ENCODE results near the gene FRMD3.

FRMD3 gene

DNA sequence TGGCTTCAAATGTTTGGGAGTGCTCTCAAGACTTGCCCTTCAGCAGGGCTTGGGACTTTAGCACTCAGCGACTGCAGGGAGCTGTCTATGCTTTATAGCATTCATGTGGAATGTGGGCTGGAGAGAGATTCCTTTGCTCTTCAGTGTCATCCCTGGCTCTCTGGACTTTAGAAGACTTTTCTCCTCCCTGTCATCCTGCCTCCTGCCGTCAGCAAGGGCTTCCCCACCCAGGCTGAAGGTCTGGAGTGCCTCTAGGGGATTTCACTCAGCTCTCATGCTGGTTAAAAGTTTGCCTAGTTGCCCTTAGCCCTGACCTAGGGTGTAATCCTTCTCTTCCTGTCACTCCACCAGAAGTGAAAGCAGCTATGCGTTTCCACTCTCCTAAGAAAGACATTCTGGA lies 210.9 kb downstream of the FRMD3 start:
- no peak for DNase-seq

DNA sequence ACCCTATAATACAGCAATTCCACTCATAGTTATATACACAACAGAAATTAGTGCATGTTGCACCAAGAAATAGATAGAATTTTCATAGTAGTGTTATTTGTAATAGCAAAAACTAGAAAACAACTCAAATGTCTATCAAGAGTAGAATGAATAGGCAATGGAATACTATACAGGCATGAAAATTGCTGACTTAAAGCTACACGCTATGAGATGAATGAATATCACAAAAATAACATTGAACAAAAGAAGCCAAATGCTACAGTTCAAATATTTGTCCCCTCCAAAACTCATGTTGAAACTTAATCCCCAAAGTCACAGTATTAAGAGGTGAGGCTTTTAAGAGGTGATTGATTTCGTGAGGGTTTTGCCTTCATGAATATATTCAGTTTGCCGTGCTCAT lies 215.1 kb downstream of the FRMD3 start:
- DNase-seq = no peak

DNA sequence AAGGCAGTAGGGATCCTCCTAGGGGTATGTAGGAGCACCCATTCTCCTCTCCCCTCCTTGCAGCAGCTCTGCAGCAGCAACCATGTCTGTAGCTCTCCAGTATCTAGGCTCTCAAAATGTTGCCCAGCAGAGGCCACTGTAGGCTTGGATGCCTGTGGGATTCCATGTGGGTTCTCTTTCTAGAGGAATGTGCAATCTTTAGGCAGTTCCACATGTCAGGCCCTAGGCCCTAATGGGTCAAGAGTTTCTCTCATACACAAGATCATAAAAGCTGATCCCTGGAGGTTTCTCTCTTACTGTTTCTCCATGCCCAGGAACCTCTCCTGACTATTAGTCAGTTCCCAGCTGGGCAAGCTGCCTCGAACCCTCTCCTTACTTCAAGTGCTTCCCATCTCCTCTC lies 215.8 kb downstream of the FRMD3 start:
- DNase-seq = no peak

DNA sequence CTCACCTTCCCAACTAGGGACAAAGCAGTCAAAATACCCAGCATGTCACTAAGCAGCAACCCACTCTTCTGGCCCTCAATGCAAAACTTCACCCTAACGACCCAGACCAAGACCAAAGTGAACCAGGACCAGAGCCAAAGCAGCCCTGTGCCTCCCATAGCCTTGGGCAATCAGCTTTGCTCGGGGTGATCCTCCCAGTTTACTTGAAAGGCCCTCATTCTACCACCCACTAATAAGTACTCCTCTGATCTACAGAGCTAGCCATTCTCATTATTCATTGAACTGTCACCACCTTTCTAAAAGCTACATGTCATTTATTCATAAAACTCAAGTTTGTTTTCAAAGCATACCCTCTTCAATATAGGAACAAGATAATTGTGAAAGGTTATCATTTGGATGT lies 221.0 kb downstream of the FRMD3 start:
- no peak for DNase-seq

DNA sequence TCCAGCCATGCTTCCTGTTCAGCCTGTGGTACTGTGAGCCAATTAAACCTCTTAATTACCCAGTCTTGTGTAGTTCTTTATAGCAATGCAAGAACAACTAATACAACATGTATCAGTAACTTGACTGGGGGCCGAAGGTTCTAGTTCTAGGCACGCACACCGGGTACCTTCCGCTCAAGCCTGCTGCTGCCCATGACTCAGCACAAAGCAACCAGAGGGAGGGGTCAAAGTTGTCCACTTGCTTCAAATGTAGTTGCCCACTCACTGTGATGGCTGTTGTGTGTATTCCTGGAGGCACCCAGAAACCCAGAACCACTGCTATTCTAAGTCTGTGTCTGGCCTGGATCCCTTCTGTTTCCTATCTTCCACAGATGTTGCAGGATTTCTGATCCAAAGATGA lies 222.6 kb downstream of the FRMD3 start:
- DNase-seq = no peak

DNA sequence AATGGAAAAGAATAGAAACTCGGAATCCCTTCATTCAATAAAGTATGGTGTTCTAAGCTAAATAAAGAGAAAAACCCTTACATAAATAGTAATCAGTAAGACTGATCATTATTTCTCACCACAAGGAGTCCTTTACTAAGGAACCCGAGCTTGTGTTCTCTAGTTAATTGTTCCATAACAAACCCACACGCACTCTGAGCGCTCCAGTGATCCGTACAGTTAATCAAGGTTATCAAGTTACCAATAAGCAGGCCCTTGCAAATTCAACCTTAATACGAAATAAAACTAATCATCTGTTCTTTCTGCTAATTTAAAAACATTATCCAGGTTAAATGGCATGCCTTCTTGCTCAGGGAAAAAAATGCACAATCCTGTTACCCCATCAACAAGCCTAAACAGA lies 224.4 kb downstream of the FRMD3 start:
- no peak for DNase-seq

DNA sequence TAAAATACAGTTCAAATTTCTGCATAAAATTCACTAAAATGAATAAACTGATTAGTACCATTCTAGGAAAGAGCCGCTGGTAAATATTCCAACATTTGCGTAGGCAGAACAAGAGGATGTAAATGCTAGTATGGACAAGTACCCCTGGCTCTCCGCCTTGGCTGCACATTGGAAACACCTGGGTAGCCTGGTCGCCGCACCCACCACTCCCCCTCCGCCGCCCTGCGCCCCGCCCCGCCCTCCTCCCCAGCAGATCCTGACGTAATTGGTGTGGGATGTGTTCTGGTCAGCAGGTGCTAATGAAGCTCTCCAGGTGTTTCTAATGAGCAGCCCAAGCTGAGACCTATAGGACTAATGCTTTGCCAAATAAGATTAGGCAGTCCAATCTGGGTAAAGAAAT lies 225.7 kb downstream of the FRMD3 start:
- DNase-seq = no peak

DNA sequence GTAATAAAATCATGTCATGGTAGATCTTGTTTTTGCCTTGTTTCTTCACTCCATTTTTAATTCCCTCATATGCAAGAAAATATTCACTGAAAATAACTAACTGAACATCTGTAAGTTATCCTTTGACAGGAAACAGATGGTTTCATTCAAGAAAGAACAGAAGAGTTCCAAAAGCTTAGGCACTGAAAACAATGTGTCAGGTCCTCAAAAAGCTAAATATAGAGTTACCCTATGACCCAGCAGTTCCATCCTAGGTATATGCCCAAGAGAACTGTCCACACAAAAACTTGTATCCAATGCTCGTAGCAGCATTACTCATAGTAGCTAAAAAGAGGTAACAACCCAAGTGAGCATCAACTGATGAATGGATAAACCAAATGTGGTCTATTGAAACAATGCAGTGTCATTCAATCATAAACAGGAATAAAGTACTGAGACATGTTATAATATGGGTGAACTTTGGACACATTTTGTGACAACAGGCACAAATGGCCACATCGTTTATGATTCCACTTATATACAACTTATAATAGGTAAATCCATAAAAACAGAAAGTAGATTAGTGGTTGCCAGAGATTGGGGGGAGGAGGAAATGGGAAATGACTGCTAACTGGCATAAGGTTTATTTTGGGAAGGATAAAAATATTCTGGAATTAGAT lies 231.0 kb downstream of the FRMD3 start:
- no peak for DNase-seq

DNA sequence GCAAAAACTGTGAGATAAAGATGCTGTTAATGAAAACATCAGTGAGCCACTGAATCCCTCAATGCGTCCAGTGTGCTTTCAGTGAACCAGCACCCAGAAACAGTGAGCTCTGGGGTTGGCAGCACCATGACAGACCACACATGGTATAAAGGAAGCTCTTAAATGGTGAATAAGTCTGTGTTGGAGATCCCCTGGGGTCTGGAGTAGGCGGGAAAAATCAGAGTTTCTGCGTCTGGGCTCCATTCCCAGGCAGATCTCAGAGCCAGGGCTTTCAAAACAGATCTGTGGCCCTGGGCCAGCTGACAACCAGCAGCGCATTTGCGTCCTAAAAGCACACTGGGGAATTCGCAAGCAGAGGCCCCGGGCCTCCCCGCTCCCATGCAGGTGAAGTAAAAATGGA lies 233.5 kb downstream of the FRMD3 start:
- no peak for DNase-seq

DNA sequence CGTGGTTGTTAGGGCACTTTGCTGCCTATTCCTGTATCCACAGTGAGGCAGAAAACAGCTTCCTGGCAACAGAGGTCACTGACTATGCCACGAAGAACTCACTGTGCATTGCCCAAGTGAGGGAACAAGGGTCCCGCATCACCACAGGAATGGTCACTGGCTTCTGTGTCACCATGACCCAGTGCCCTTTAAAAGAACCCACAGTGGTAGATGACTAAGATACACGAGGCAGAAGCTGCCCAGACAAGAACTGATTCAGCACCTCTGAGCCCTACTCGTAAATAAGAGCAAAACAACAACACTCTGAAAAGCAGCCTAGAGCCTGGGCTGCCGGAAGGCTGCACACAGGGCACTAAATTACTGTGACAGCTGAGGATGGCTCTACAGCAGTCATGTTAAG lies 238.6 kb downstream of the FRMD3 start:
- DNase-seq = no peak

DNA sequence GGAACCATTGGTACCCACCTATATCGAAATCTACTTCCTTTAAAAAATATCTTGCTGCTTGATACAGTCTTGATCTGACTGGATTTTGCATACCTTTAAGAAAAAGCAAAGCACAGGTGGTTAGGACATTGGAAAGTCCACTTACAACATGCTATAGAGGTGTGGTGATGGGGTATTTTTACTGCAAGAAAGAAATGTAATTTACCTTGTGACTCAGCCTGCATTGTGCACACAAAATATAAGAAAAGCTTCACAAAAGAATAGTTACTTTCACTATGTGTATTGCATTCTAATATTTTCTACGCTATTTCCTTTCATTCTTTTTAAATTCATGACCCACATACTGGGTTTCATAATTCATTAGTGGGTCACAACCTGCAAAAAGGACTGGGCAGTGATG lies 239.1 kb downstream of the FRMD3 start:
- no peak for DNase-seq

DNA sequence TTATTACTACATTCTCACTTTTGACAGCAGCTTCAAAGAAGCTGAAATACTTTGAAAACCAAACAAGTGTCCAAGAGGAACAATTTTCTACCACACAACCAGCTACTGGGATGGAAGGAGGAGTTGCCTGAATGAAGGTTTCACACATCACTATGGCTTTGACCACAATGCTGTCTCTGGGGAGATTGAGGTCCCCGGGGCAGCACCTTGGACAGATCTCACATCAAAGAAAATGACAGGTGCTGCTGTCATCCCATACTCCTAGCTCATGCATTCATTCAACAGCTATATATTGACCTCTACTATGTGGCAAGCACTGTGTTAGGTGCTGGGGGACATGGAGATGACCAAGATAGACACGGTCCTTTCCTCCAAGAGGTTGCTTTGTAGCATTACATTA lies 242.1 kb downstream of the FRMD3 start:
- DNase-seq = no peak

DNA sequence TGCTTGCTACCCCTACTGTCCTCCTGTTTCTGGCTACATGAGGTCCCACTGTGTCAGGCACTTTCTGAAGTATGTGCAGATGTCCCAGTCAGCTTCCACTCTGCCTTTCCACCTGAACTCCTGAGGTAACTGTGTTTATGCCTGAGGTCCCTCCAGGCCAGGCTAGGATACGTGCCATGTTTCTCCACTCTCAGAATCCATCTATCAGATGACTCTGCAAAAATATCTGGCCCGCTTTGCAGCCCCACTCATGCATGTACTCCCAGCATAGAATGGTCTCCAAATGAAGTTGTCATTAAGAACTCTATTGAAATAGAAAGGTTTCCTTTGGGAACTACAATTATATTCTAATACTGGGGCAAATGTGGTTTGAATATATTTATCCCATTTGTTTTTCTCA lies 243.4 kb downstream of the FRMD3 start:
- DNase-seq = no peak

DNA sequence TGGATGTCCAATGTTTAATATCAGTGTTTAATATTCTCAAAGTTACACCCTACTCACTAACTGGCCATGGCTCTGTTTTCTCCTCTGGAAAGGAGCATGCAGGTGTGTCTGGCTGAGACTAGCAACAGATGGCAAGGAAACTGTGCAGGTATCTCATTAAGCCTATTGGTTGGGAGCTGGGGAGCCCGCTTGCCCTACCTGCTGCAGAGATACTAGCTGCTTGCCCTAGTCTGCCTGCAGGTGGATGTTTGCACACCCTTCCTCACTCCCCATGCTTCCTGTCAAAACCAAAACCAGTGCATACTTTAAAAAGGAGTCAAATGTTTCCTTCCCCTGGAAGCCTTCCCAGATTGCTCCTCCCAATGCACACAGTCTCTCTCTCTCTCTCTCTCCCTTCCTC lies 247.0 kb downstream of the FRMD3 start:
- DNase-seq = no peak

DNA sequence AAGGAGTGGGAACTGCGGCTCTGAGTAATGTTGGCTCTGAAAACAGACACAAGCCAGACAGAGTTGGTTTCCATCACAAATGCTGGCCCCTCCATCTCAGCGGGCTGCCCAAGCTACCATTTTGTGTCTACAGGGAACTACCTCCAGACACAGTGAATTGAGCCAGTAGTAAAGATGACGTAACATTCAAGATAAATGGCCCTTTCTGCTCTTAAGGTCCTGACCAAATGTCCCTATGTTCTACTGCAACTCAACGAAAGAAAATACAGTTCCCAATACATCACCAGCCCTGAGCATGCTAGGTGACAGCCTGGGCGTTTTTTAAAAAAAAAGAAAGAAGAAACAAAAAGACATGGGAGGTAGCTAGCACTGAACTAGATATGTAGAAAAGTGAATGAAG lies 247.5 kb downstream of the FRMD3 start:
- DNase-seq = no peak

DNA sequence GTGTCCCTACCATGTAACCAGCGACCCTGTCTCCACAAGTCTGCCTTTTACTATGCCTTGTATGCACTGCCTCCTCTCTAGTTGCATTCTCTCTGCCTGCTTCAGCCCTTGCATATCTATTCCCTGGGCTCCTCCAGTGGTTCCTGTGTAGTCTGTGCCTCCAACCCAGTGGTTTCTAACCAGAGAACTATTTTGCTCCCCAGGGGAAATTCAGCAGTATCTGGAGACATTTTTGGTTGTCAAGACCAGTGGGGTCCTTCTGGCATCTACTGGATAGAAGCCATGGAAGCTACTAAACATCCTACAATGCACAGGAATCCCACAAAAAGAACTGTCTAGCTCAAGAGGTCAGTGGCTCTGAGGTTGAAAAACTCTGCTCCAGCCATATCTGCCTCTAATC lies 251.2 kb downstream of the FRMD3 start:
- DNase-seq = no peak

DNA sequence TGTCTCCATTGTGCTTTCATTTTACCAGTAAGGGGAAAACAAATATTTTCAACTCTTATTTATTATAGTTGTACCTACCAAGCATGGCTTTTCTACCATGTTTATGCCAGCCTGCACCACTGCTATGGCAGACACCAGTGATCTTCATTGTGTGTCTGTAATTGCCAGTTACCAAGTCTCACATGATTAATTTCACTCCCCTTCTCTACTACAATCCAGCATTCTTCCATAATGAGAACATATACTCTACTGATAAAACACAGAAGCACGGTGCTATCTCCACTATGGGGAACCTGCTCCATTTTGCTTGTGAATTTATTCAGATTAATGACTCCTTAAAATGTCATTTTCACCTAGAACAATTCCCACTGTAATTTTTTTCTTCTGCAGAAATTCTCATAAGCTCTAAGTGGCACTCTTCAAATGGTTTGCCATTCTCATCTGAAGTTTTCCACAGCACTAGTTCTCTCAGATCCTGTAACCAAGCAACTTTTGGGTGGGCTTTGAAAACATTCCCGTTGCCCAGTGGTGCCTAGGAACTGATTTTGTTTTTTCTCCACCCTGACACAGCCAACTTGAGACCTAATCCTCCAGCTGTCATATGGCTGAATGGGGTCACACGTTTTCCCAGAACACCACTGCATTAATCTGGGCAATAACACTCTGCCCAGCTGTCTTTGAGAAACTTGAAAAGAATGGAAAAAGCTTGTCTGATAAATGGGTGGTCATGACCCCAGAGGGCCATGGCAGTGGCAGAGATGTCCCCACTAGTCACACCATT lies 252.6 kb downstream of the FRMD3 start:
- no peak for DNase-seq

DNA sequence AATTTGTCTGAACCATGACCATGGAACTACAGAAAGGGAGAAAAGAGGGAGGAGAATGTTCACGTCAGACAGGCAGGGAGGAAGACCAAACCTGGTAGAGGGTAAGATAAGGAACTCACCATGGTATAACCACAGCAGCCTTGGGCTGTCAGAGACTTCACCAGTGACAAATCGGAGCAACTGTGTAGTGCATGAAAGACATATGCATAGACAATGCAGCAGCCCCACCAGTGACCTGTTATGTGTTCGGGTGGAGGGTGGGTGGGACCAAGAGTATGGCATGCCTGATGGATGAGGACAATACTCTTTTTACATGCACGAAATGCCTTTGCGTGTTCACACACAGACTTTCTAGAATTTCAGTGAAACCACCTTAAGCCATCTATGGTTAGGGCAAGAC lies 253.5 kb downstream of the FRMD3 start:
- no peak for DNase-seq

DNA sequence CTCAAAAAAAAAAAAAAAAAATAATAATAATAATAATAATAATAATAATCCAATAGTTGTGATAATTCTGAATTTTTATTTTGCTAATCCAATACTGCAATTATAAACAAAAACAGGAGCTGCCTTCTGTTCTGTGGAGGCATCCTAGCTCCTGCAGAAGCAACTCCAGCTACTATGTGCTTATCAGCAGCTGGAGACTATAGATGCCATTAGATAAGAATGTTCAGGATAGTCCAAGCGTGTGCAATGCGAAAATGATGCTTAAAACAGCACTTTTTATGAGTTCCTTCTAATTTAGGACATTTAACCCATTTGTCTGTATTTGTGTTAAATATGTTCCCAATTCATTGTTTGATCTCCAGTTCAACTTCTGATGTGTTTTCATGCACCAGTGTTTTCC lies 254.7 kb downstream of the FRMD3 start:
- DNase-seq = no peak

DNA sequence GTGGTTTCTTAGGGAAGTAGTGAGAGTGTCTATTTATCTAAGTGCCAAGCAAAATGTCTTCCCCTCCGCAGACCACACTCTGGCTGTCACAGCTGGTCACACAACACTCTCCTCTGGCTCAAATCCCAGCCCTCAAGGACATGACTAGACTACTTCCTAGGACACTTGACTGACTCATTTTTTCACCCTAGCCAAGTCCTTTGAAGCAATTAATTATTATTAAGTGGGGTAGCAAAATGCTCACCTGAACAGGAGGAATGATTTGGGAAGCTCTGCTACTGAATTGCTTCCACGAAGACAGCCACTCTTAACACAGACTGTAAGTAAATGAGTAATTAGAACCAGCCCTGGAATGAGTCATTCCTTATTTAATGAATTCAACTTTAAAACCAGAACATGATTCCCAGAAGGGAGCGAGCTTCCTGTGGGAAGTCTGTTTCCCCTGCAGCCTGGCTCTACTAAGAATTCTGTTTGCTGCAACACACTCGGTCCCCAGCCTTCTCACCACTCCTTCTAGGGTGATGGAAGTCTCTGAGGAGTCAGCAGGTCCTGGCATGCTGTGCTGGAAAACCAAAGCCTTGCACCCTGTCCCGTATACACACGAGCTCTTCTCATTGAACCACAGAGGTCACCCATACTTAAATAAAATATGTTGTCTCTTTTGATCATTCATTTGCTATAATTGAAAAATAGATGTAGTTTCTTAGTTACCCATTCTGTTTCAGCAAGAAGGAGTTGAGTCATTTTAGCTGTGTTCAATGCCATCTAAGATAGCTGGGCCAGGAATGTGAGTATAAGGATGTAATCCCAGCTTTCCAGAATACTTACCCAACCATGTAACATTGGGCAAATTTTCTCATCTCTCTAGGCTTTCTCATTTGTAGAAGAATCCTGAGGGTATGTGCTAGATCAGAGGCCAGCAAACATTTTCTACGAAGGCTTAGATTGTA lies 256.6 kb downstream of the FRMD3 start:
- no peak for DNase-seq

DNA sequence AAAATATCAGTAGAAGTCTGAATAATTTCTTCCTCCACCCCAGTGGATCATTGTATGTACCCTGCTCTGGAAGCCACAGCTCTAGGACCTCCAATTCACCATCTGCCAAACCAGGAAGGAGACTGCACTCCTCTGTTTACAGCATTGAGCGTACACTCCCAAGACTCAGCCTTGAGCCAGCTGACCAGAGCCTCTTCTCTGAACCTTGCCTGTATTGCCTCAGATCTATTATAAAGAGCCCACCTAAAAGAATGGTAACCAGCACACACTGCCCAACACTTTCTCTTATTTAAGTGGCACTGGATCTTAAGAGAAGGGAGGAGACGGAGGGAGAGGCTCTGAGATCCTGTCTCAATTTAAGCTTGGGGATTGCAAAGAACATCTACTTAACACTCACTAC lies 257.4 kb downstream of the FRMD3 start:
- DNase-seq = no peak

DNA sequence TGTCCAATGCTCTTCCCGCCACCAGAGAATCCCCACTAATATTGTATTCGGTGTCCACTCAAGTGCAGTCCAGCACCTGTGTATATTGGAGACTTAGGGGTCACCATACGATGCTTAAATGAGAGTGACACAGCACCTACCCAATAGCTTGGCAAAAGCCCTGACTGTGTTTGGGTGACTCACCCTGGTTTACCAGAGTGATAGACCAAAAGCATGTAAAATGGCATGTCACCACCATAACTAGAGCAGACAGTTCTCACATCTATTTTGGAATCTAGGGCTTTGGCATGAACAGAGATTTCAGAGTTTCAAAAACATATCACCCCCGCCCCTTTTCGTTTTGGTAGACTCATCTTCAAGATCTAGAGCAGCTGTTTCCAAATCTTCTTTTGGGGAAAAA lies 257.9 kb downstream of the FRMD3 start:
- no peak for DNase-seq

DNA sequence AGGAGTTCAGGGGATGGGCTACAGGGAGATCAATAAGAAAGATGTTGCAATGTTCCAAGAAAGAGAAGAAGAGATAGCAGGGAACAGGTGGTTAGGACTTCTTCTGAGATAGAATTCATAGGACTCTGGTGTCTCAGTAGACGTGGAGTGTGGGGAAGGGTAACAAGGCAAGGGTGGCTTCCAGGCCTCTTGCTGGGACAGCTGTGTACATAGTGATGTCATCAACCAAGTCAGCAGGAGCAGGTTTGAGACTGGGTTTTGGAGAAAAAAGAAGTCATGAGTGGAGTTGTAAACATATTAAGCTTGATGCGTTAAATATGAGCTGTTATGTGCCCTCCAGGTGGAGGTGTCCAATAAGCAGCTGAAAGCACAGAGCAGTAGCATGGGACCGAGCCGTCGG lies 263.4 kb downstream of the FRMD3 start:
- DNase-seq = no peak

DNA sequence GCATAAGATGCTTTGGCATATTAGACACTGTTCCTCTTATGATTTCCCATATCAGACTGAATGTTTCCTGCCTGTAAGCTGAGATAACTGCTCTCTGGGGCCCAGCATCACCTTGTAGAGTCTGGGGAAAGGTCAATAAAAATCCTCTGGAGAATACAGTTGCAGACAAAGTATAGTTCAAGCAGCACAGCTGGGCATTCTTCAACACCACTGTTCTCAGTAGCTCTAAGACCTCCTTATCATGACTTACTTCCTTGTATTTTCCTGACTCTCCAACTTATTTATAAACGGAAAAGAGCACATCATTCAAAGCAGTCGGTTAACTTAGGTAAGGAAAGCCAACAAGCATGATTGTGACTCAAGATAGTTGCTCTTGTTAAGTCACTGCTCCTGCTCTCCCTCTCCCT lies 266.5 kb downstream of the FRMD3 start:
- no peak for DNase-seq
